ENCODE results near the gene ATP8A2.
"Not testable (repeated sequence)": the region's sequence is repeated elsewhere in the genome, so short reads cannot be mapped to it uniquely, and the experiment has no call there.

- TF ChIP-seq CTCF, POLR2A (IDR thresholded peaks at IDR 0.05): not testable (repeated sequence)
Observed at GRCh38 chr13:25954943-25955342, 583.2 kb downstream of the ATP8A2 start.
